ENCODE results near the gene AGBL2. TPM values are rescaled to one million over a fixed set of nuclear protein-coding genes. Genes with fewer than 3 reads are reported as not detected.
"Not testable (repeated sequence)": the region's sequence is repeated elsewhere in the genome, so short reads cannot be mapped to it uniquely, and the experiment has no call there.

AGBL2 gene
- total RNA-seq, 1 experiment from 2014 or later, result 1.8 TPM

DNA sequence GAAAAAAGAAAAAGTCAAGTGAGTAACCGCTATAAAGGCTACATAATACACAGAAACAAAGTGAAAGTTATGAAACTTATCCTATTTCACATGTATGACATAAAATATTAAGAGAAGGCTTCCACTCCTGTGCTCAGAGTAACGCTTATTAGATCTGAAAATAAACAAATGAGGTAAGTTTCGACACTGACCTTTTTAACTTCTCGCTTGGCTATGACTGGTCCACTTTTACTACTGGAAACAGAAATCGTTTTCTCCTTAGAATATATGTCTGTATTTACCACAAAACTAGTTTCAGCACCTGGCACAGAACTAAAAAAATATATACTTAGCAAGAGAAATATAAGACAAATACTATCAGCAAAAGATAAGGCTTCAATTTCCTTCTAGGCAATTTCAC lies 35.6 kb upstream of the AGBL2 start:
- Histone ChIP-seq H3F3A (ENCODE audit: low read length, unreplicated experiment) (no peaks in the 10 kb centered on the region), H3K9me2 (replicated peaks; ENCODE audit: low read length) (no peaks in the 10 kb centered on the region), H3K9me3 (ENCODE audit: low read length) (no peaks in the 10 kb centered on the region), H3K79me2 (ENCODE audit: low read length) (peaks cover 12% of the 10 kb centered on the region), H3K27me3 (ENCODE audit: low read length) (no peaks in the 10 kb centered on the region), H3K27ac (ENCODE audit: low read length) (no peak overlapping the region), H3K4me2 (ENCODE audit: low read length) (no peak overlapping the region), H3K4me3 (ENCODE audit: low read length) (no peak overlapping the region), H3K36me3 (ENCODE audit: low read depth, low read length) (peaks cover 69% of the 10 kb centered on the region), H4K20me1 (ENCODE audit: low read length) (peaks cover 6% of the 10 kb centered on the region; the same call in 1 of the 2 replicates), H3K9ac (ENCODE audit: low read length) (no peak overlapping the region), H3K4me1 (ENCODE audit: insufficient read depth, low read length) (peaks cover 2% of the 10 kb centered on the region; the same call in 1 of the 2 replicates), H2AFZ (ENCODE audit: low read length) (no peak overlapping the region)
- intact Hi-C loops (cut with micrococcal nuclease), result no loop called here
- ChIA-PET CTCF (no interaction called here), POLR2A (ENCODE audit: unreplicated experiment) (no interaction called here)
- BruUV-seq (replicated peaks), result no TSS peak
- ATAC-seq (no peak), DNase-seq (no peak)
- TF ChIP-seq EZH2 (IDR thresholded peaks at IDR 0.05; ENCODE audit: low read length, unreplicated experiment) (no peak), EZH2phosphoT487 (IDR thresholded peaks at IDR 0.05; ENCODE audit: borderline replicate concordance, low read length) (no peak)
- TF ChIP-seq, protein P1, sequence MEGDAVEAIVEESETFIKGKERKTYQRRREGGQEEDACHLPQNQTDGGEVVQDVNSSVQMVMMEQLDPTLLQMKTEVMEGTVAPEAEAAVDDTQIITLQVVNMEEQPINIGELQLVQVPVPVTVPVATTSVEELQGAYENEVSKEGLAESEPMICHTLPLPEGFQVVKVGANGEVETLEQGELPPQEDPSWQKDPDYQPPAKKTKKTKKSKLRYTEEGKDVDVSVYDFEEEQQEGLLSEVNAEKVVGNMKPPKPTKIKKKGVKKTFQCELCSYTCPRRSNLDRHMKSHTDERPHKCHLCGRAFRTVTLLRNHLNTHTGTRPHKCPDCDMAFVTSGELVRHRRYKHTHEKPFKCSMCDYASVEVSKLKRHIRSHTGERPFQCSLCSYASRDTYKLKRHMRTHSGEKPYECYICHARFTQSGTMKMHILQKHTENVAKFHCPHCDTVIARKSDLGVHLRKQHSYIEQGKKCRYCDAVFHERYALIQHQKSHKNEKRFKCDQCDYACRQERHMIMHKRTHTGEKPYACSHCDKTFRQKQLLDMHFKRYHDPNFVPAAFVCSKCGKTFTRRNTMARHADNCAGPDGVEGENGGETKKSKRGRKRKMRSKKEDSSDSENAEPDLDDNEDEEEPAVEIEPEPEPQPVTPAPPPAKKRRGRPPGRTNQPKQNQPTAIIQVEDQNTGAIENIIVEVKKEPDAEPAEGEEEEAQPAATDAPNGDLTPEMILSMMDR (conservative IDR thresholded peaks at IDR 0.05; ENCODE audit: low read depth, low read length), result no peak

DNA sequence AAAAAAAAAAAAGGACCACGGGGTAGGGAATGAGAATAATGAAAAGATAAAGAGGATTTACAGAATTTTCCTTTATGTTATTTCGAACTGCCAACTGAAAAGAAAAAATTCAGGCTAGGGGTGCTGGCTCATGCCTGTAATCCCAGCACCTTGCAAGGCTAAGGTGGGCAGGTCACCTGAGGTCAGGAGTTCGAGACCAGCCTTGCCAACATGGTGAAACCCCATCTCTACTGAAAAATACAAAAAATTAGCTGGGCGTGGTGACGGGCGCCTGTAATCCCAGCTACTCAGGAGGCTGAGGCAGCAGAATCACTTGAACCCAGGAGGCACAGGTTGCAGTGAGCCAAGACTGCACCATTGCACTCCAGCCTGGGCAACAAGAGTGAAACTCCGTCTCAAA lies 27.3 kb upstream of the AGBL2 start:
- H2AFZ ChIP-seq (ENCODE audit: low read length); H3K4me1 ChIP-seq (ENCODE audit: insufficient read depth, low read length); H3K27ac ChIP-seq (ENCODE audit: low read length); POLR2A ChIA-PET (ENCODE audit: unreplicated experiment); intact Hi-C loops (cut with micrococcal nuclease); CTCF ChIA-PET; H3K27me3 ChIP-seq (ENCODE audit: low read length); H3K9ac ChIP-seq (ENCODE audit: low read length); ATAC-seq; H4K20me1 ChIP-seq (ENCODE audit: low read length); H3K9me2 ChIP-seq (replicated peaks; ENCODE audit: low read length); H3K9me3 ChIP-seq (ENCODE audit: low read length); H3F3A ChIP-seq (ENCODE audit: low read length, unreplicated experiment); DNase-seq; BruUV-seq (replicated peaks); H3K79me2 ChIP-seq (ENCODE audit: low read length); H3K4me3 ChIP-seq (ENCODE audit: low read length); H3K4me2 ChIP-seq (ENCODE audit: low read length): not testable (repeated sequence)
- peaks cover 54% of the 10 kb centered on the region for H3K36me3 ChIP-seq (ENCODE audit: low read depth, low read length)

DNA sequence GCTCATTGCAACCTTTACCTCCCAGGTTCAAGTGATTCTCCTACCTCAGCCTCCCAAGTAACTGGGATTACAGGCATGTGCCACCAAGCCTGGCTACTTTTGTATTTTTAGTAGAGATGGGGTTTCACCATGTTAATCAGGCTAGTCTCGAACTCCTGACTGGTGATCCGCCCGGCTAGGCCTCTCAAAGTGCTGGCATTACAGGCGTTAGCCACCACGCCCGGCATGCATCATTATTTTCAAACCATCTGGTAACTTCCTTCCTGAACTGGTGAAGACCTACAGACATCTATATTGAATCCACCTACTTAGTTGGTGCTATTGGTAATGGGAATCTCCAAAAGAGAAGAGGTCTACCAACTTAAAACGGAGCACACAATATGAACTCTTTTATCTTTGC lies 22.6 kb upstream of the AGBL2 start:
- intact Hi-C loops (cut with micrococcal nuclease); H3K4me2 ChIP-seq (ENCODE audit: low read length); POLR2A ChIA-PET (ENCODE audit: unreplicated experiment); H3K9me3 ChIP-seq (ENCODE audit: low read length); H3K9ac ChIP-seq (ENCODE audit: low read length); CTCF ChIA-PET; ATAC-seq; H3K27ac ChIP-seq (ENCODE audit: low read length); H3K27me3 ChIP-seq (ENCODE audit: low read length); H3K4me3 ChIP-seq (ENCODE audit: low read length); H3F3A ChIP-seq (ENCODE audit: low read length, unreplicated experiment); BruUV-seq (replicated peaks); H2AFZ ChIP-seq (ENCODE audit: low read length); H3K79me2 ChIP-seq (ENCODE audit: low read length); DNase-seq; H4K20me1 ChIP-seq (ENCODE audit: low read length); H3K4me1 ChIP-seq (ENCODE audit: insufficient read depth, low read length); H3K9me2 ChIP-seq (replicated peaks; ENCODE audit: low read length): not testable (repeated sequence)
- peaks cover 34% of the 10 kb centered on the region; the same call in 1 of the 2 replicates for H3K36me3 ChIP-seq (ENCODE audit: low read depth, low read length)

DNA sequence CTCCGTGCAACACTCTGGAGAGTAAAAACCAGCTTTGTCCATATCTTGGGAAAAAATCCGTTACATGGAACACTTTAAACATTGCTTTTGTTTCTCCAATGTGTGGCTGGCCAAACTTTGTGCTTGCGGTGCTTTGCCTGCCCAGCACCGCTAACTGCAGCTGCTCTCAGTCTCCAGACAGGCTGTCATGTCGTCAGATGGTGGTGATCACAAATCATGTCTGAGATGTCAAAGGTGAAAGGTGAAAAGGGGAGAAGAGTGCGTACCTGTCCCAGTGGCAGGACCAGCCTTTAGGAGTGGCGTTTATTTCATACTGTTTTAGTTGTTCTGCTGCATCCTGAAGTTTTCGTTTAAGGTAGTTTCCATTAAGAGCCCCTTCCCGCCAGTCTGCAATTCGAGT lies 17.1 kb upstream of the AGBL2 start:
- H3K27ac ChIP-seq (ENCODE audit: low read length), result no peak overlapping the region
- H3K9me3 ChIP-seq (ENCODE audit: low read length), result no peaks in the 10 kb centered on the region
- no peak overlapping the region for H3K9ac ChIP-seq (ENCODE audit: low read length)
- H3K79me2 ChIP-seq (ENCODE audit: low read length), result no peaks in the 10 kb centered on the region
- H3K9me2 ChIP-seq (replicated peaks; ENCODE audit: low read length), result no peaks in the 10 kb centered on the region
- BruUV-seq (replicated peaks), result no TSS peak
- H3K4me2 ChIP-seq (ENCODE audit: low read length), result no peak overlapping the region
- intact Hi-C loops (cut with micrococcal nuclease), result no loop called here
- ChIA-PET CTCF (no interaction called here), POLR2A (ENCODE audit: unreplicated experiment) (no interaction called here)
- H3F3A ChIP-seq (ENCODE audit: low read length, unreplicated experiment), result no peaks in the 10 kb centered on the region
- no peak for DNase-seq
- TF ChIP-seq EZH2 (IDR thresholded peaks at IDR 0.05; ENCODE audit: low read length, unreplicated experiment), result no peak
- no peak for TF ChIP-seq EZH2phosphoT487 (IDR thresholded peaks at IDR 0.05; ENCODE audit: borderline replicate concordance, low read length)
- TF ChIP-seq, protein P1 (conservative IDR thresholded peaks at IDR 0.05; ENCODE audit: low read depth, low read length), result no peak
- no peak for ATAC-seq
- no peaks in the 10 kb centered on the region for H4K20me1 ChIP-seq (ENCODE audit: low read length)
- H3K4me3 ChIP-seq (ENCODE audit: low read length), result no peak overlapping the region
- no peak overlapping the region for H2AFZ ChIP-seq (ENCODE audit: low read length)
- H3K36me3 ChIP-seq (ENCODE audit: low read depth, low read length), result peaks cover 69% of the 10 kb centered on the region
- H3K4me1 ChIP-seq (ENCODE audit: insufficient read depth, low read length), result no peaks in the 10 kb centered on the region
- H3K27me3 ChIP-seq (ENCODE audit: low read length), result no peaks in the 10 kb centered on the region
